ENCODE data around the gene LSM6.

LSM6 gene

DNA sequence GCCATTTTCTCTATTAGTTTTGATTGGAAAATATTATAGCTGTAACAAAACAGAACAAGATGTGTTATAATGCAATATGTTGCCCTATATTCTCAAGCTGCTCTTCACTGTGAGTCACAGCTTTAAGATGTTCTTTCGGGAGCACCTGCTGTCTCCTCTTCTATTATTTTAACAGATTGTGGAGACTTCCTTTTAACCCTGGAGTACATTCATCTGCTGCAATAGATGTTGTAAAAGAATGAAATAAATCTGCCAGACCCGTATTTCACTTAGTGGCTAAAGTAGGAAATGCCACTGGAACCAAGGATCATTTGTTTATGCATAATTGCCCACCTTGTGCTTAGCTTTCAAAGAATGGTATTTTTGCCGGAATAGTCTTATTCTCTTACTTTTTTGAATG lies 11.1 kb downstream of the LSM6 start:
- DNase-seq = no peak

DNA sequence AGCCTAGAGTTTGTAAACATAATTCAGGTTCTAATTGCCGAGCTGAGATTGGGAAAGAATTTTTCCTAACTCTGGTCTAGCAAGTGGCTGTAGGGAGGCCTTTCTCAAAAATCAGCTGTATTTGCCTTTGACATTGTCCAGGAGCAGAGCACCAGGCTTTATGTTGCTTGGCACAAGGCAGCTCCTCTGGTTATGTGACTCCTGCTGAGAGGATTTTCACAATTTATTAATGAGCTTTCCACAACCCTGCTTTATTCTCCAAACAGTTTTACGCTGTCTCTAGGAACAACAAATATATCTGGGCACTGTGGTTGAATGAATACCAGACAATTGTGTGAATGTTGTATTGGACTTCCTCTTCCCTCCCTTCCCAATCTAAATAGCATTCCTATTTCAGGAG lies 14.9 kb downstream of the LSM6 start:
- no peak for DNase-seq

DNA sequence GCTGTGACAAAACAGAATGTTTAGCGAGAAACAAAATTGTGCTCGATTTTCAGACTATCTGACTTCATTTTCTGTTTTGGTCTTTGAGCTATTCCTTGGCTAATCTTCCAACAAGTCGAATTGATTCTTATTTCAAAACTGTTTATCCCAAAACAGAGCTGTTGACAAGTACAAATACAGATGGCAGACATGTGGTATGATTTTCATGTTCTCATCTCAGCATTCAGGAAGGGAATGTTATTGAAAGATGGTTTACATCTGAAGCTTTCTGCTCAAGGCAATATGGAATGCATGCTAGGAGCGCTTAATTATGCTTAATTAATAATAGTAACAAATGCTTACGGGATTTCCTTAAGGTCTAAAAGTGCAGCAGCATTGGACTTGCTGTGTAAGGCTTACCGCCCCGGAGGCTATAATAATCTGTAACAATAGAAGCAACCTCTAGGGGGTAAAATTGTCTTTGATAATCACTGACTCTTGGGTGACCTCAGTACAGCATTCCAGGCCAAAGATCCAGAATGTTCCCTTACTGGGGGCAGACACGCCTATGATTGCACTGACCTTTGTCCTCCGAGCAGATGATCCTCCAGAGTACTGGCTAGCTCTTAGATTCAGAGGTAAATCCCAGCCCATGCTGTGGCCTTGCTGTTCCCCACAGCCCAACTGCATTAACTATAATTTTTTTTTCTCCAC lies 16.4 kb downstream of the LSM6 start:
- no peak for DNase-seq

DNA sequence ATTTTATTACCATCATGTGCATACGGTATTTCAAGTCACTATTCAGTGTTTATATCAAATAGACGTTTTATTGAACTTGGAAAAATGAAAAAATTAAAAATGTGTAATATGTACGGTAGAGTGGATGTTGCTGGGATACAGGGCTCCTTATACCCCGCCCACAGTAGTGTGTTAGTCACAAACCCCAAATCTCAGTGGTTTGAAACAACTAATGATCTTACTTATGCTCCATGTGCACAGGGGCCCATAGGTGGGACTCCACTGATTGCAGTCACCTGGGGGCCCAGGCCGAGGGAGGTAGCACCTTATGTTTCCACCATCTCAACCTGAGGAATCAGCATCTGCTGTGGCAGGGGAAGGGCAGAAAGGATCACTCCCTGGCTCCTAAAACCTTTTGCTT lies 18.1 kb downstream of the LSM6 start:
- DNase-seq = no peak

DNA sequence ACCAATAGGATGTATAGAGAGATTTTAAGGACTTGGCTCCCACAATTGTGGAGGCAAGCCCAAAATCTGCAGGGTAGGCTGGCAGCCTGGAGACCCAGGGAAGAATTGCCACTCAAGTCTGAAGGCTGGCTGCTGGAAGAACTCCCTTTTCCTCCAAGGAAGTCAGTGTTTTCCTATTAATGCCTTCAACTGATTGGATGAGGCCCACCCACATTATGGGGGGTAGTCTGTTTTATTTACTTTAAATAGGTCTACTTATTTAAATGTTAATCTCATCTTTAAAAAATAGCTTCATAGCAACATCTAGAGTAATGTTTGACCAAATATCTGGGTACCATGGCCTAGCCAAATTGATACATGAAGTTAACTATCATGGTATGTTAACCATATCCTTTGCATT lies 18.7 kb downstream of the LSM6 start:
- DNase-seq = no peak

DNA sequence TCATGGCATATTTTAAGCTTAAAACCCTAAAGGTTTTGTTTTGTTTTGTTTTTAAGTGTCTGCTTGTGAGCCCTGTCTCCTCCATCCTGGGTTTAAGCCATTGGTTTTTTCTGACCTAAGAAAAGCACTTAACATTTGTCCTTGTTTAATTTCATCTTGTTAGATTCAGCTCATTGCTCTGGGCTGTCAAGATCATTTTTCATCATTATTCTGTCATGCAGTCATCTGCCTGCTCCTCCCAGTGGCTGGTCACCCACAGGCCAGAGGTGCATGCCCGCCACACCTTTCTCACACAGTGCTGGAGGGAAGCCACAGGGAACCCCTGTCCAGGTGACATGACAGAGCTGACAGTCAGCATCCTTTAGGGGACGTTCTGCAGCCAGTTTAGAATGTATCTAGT lies 27.1 kb downstream of the LSM6 start:
- DNase-seq = no peak

DNA sequence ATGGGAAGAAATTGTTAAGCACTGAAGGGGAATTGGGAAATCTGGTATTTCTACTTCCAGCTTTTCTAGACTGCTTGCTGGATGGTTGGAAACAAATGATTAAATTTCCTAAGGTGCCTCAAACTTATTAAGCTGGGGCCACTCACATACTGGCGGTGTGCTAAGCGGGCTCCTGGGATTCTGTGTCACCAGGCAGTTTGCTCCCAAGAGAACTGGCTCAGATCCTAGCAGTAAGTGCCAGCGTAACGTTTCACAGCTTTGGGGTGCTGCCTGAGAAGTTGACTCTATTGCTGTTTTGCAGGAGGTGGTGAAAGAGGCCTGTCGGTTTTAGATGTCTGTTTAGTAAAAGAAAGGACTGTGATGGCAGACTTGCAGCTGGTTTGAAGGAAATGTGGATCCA lies 31.9 kb downstream of the LSM6 start:
- no peak for DNase-seq

DNA sequence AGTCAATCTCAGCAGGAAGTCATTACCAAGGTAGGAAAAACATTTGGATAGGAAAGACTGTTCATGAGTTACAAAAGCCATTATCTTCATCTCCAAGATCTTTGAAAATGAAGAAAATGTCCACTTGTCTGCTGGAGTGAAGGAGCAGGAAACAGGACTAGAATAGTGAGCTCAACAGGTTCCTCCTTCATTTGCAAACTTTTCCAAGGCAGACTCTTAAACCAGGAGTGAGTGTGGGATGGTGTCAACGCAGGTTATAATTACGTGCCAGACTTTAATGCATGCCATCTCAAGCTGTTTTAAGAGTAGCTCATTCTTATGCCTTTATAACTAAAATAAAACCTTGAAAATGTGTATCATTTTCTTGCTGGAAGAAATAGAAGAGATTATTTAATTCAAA lies 35.4 kb downstream of the LSM6 start:
- DNase-seq = no peak

DNA sequence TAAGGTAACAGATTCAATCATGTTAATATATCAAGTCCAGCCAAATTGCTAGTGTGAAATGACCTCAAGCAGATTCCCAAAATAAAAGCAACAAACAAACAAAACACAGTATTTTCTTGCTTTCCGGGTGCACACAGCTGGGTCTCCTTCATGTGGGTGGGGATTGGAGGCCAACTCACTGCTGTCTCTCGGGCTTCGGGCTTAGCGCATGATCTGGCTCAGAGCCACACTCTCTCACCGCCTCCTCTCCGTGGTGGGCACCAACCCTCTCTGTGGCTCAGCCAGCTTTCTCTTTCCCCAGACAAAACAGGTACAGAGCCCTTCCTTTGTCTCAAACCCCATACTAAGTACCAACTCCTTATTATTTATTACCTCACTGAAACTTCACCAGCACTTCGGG lies 35.9 kb downstream of the LSM6 start:
- DNase-seq = no peak

DNA sequence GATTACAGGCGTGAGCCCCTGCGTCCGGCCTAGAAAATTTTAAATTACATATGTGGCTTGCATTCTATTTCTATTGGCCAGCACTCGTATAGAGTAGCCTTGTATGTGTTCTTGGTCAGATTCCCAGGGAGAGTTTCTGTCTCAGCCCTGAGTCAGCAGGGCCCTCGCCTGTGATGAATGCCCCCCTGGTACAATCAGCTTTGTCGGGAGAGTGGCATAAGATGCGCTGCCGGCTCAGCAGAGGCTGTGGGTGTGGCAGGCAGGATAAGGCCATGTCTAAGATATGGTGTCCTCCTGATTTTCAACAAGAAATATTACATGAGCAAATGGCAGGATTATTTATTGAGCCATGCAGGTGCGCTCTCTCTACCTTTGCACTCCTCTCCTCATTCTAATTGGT lies 37.3 kb downstream of the LSM6 start:
- no peak for DNase-seq

DNA sequence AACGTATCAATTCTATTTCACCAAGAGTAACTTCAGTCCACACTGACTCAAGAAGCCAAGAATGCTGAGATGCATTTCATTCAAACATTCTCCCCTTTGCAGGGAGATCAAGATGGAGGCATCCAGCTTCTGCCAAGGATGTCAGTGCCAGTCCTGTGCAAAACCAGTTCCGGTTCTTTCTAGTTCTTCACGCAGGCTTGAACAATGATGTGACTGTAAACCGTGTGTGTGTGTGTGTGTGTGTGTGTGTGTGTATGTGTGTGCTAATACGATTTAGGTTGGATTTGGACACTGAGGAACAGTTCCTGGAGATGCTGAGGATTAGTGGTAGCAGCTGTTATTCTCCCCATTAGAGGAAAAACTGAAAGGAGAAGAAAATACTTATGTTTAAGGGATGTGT lies 38.7 kb downstream of the LSM6 start, which contains the start of gene REELD1:
Gene REELD1 (plus strand): TSS at position 301 of the 400 bp plus-strand sequence. CDS start 2,415 bp downstream, outside the sequence.
- DNase-seq = no peak

DNA sequence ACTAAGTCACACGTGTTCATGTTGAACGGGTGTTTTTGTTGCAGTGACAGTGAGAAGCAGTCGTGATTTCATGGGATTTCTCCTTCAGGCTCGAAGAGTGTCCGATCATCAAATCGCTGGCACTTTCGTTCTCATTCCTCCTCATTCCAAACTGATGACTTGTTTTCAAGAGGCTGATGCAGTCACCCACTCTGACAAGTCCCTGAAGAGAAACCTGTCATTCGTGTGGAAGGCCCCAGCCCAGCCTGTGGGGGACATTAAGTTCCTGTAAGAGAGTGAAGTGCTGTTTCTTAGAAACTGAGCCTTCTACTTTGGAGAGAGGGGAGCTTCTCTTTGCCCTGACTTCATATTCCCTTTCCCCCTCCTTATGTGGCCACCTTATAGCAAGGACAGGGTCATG lies 46.8 kb downstream of the LSM6 start:
- no peak for DNase-seq

DNA sequence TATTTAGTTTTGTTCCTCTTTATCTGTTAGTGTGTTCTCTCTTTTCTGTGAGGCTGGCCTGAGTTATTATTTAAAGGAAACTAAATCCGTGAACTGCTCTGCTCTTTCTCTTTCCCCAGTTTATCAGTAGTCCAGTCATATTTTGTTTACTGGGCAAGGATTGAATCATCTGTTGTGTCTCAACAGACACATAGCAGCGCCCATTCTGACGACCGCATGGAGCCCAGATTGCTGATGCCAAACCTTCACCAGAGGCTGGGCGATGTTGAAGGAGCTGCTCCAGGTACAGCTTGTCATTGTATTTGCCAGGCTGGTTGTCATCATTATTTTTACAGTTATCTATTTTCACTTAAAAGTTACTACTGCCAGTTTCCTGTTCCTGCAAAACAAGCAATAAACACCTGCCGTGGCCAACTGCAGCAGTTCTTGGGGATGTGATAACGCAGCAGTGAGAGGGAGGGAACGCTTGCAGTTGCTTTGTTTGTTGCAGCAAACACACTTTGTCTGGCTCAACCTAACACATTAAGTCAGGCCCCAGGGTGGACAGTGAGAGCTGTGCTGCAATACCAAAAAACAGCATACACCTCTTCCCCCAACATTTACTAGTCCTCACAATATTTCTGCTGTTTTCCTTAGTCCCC lies 48.9 kb downstream of the LSM6 start:
- DNase-seq = no peak

DNA sequence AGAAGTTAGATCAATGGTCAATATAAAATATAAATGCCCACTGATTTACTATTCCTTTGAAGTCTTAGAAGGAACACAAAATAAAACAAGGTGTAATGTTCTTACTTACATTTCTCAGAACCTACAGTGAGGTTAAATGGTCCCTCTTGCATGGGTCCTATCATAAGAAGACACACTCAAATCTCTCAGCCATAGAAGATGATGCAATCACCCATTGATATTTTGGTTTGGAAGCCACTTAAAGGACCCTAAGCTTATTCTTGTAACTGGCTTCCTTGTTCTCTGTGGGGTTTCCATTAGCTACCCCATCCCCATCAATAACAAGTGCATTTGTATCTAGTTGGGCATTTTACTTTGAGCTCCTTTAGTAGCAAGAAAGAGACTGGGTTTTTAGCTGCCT lies 53.9 kb downstream of the LSM6 start:
- DNase-seq = no peak

DNA sequence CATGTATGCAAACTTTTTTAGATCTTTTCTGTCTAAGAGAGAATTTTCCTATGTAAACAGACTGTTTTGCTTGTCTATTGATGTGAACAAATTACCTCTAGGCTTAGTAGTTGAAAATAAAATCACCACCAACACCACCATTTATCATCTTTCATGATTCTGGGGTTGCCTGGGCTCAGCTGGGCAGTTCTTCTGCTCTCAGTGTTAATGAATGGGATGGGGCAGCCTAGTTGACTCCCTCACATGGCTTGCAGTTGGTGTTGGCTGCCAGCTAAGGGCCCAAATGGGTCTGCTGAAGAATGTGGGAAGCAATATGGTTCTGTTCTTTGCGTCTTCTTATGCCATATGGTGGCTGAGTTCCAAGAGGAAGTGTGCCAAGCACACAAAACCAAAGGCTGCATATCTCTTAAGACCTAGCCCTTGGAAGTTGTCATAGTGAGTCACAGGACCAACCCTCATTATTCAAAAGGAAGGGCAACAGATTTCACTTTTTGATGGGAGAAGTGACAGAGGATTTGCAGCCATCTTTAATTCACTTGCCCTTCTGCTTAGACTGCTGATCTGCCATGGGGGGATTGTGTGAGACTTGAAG lies 56.7 kb downstream of the LSM6 start:
- DNase-seq = peak; percentile 61 to 63

DNA sequence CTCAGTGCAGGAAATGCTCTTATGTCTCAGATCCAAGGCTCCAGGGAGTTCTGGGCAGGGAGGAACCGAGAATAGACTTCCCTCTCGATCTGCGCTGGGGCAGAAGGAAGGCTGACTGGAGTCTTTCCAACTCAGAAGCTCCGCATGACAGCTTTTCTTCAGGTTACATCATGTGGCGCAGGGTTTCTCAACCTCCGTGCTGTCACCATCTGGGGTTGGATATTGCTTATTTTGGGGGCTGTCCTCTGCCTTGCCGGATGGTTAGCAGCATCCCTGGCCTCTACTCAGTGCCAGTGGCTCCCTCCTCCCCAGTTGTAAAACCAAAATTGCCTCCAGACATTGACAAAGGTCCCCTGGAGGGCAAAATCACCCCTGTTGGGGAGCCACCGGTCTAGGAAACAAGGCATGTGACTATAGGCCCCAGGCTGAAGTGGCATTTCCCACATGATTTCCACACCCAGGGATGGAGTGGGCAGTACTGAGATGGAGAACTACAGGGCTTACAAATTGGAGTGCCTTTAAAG lies 60.2 kb downstream of the LSM6 start:
- DNase-seq = peak; percentile 94

DNA sequence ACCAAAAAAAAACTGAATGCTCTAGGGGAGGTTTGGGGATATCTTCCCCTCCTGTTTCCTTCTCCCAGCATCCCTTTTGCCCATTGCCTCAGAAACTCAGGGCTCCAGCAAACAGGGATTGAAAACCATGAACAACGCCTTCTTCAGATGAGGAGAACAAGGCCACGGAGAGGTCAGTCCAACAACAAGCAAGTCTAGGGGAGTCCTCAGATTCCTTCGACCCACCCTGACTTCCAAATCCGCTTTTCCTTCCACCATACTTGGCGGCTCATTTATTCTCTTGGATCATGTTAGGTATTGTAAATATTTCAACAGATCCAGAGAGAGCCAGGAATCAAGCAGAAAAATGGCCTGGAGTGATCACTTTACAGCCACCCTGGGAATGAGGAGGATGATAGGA lies 60.7 kb downstream of the LSM6 start:
- no peak for DNase-seq

DNA sequence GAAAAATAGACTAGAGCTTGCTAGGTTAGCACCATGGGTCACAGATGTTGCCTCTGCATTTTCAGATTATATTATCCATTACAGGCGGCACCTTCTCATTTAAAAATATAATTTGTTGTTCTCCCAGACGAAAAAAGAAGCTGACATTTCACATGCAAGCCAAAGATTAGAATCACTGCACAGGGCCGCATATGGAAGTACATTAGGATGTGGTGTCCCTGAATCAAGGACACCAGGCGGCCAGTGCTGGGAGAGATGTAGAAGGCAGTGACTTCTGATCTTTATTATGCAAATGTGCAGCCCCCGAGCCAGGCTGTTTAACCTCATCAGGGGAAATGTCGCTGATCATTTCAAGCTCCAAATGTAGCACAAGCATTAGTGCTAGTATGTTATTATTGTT lies 61.6 kb downstream of the LSM6 start:
- DNase-seq = no peak

DNA sequence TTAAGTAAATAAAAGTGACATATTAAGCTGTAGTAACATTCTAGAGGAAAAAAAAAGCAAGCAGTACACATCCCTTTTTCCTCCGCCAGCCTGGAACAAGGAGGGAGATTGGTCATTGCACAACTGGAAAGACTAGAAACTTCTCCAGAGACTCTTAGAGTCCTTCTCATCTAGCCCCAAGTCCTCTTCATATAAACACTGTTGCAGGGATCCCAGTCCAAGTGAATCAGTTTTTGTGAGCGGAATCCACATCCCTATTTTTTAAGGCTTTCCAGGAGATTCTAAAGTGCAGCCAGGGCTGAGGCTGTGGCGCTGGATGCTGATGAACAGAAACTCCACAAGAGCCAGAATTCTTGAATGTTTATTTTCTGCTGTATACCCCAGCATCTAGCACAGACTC lies 62.6 kb downstream of the LSM6 start:
- no peak for DNase-seq

All from inflammatory macrophage (primary cell).